Liver (tissue), 3 donors: ENCODE measurements around the gene SOX8.

ENCODE experiments used
- CTCF ChIP-seq: fragments of 150-350 bp; IDR thresholded peaks from 2 replicates; pipeline ENCODE4 v1.5.1; 2017; ENCODE audit warnings: improper control_type of control experiment, low read depth, low read length; ENCODE audit not compliant: missing input control
- HNF4G ChIP-seq: IDR thresholded peaks from 2 replicates; pipeline ENCODE4 v1.6.1; 2016; ENCODE audit warnings: antibody characterized with exemption
- donor health status: healthy.
- donor health status: healthy.

DNA sequence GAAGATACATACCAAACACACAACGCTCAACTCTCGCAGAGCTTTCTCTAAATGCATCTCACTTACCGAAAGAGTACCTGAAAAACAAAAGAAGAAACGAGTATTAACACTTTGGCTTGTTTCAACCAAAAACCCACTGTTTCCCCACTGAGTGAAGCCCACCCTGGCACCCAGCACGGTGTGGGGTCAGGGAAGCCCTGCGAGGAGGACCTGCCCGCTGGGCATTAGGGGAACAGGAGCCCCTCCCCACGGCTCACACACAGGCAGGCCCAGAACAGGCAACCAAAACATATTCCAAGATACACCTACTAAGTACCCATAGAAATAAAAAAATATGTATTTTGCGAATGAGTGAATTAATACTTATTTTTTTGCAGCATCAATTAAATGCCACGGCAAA lies 47.4 kb upstream of the SOX8 start:
- TF ChIP-seq CTCF (no peak), HNF4G (no peak)
